GM12878 (cell line): Measurements from ENCODE around the gene ADAMTS5. TPM values are rescaled to one million over a fixed set of nuclear protein-coding genes. Genes with fewer than 3 reads are reported as not detected.

ENCODE experiments used
- ATAC-seq: fragments of 200-7000 bp; cut with Tn5 transposase; 3 replicates; pipeline ENCODE4 v1.9.1; 2020; ENCODE audit warnings: mild to moderate bottlenecking, moderate library complexity
- BruUV-seq: library from RNA; stranded (reverse); fragments of 400-500 nt; replicated peaks from 2 replicates; lab custom pipeline; 2021; lab: Mats Ljungman, UMichigan
- CTCF ChIA-PET: fragments of 300-600 bp; sonication (Branson Sonifier 250); formaldehyde crosslinking; extraction: SDS; loops from one replicate; lab custom pipeline; 2021; ENCODE audit warnings: inconsistent platforms; lab: Yijun Ruan, JAX
- POLR2A ChIA-PET: fragments of 350-600 bp; formaldehyde crosslinking; extraction: SDS; loops from one replicate; lab custom pipeline; 2021; ENCODE audit warnings: inconsistent platforms; lab: Charles Lee
- RAD21 ChIA-PET: fragments of 300-600 bp; sonication (Branson Sonifier 250); formaldehyde crosslinking; loops from one replicate; lab custom pipeline; 2023; ENCODE audit warnings: antibody characterized with exemption; ENCODE audit not compliant: unreplicated experiment; lab: Charles Lee
- SMC1A ChIA-PET: fragments of 300-600 bp; sonication (Branson Sonifier 250); formaldehyde crosslinking; loops from one replicate; lab custom pipeline; 2023; ENCODE audit not compliant: unreplicated experiment, uncharacterized antibody; lab: Charles Lee
- DNase-seq: peaks from one replicate; pipeline ENCODE4 v3.0.0-alpha.2; 2011; ENCODE audit warnings: low read depth, low spot score
- FAIRE-seq: peaks from 3 replicates; lab custom pipeline; 2011; peaks lifted over from hg19 to GRCh38; lab: Jason Lieb, UNC
- H2AFZ ChIP-seq: 2 replicates; pipeline ENCODE4 v1.6.0; 2011; ENCODE audit warnings: low read depth, low read length, control low read depth; ENCODE audit not compliant: control insufficient read depth
- H3K27ac ChIP-seq: 2 replicates; pipeline ENCODE4 v1.5.1; 2011; ENCODE audit warnings: control low read depth; ENCODE audit not compliant: control insufficient read depth, insufficient read depth
- H3K27me3 ChIP-seq, 2 experiments: replicated peaks in 1 of 2; 2 replicates each; pipeline versions ENCODE4 v1.6.0 to v1.6.1; 2011; ENCODE audit warnings: low read length in 1 of 2; ENCODE audit not compliant: control insufficient read depth in 2 of 2, insufficient read depth in 2 of 2
- H3K36me3 ChIP-seq, 2 experiments: 2 replicates each; pipeline ENCODE4 v1.5.1; 2011; ENCODE audit warnings: low read length in 1 of 2; ENCODE audit not compliant: control insufficient read depth in 2 of 2, insufficient read depth in 2 of 2
- H3K4me1 ChIP-seq: 2 replicates; pipeline ENCODE4 v1.6.1; 2011; ENCODE audit warnings: mild to moderate bottlenecking, low read length, moderate library complexity, mixed read lengths; ENCODE audit not compliant: control insufficient read depth, insufficient read depth
- H3K4me2 ChIP-seq: 2 replicates; pipeline ENCODE4 v1.6.0; 2011; ENCODE audit warnings: control low read depth; ENCODE audit not compliant: control insufficient read depth, insufficient read depth
- H3K4me3 ChIP-seq: fragments of 200-600 bp; sonication (generic); 2 replicates; pipeline ENCODE4 v1.5.1; 2016
- H3K79me2 ChIP-seq: 2 replicates; pipeline ENCODE4 v1.6.0; 2011; ENCODE audit warnings: low read length; ENCODE audit not compliant: control insufficient read depth, insufficient read depth
- H3K9ac ChIP-seq: 2 replicates; pipeline ENCODE4 v1.8.0; 2011; ENCODE audit warnings: low read length, control low read depth, mixed read lengths; ENCODE audit not compliant: control insufficient read depth, insufficient read depth
- H3K9me3 ChIP-seq: replicated peaks from 3 replicates; pipeline ENCODE4 v1.5.1; 2011; ENCODE audit warnings: mild to moderate bottlenecking, low read length; ENCODE audit not compliant: control insufficient read depth, insufficient read depth
- H4K20me1 ChIP-seq: 2 replicates; pipeline ENCODE4 v1.6.0; 2011; ENCODE audit not compliant: control insufficient read depth, insufficient read depth
- BCL3 ChIP-seq: IDR thresholded peaks from 2 replicates; pipeline ENCODE4 v1.6.1; 2011; ENCODE audit warnings: borderline replicate concordance, low read depth, mild to moderate bottlenecking, moderate library complexity, low read length; ENCODE audit not compliant: insufficient read depth, poor library complexity, severe bottlenecking
- CBX3 ChIP-seq: fragments of 200-600 bp; sonication (generic); IDR thresholded peaks from 2 replicates; pipeline ENCODE4 v1.6.1; 2016; ENCODE audit warnings: low read depth, borderline replicate concordance
- E2F4 ChIP-seq: IDR thresholded peaks from 2 replicates; pipeline ENCODE4 v1.6.1; 2012; ENCODE audit warnings: low read depth, low read length, improper control_type of control experiment
- HSF1 ChIP-seq: fragments of 150-350 bp; IDR thresholded peaks from 2 replicates; pipeline ENCODE4 v1.6.1; 2014; ENCODE audit warnings: mild to moderate bottlenecking, low read depth, low read length
- KLF5 ChIP-seq: fragments of 450-650 bp; IDR thresholded peaks from 2 replicates; pipeline ENCODE4 v1.6.1; 2014; ENCODE audit warnings: mild to moderate bottlenecking; ENCODE audit not compliant: partially characterized antibody
- LARP7 ChIP-seq: fragments of 450-650 bp; IDR thresholded peaks from 2 replicates; pipeline ENCODE4 v1.6.1; 2017; ENCODE audit warnings: mild to moderate bottlenecking
- MYB ChIP-seq: fragments of 150-350 bp; IDR thresholded peaks from 2 replicates; pipeline ENCODE4 v1.6.1; 2014; ENCODE audit warnings: mild to moderate bottlenecking, low read depth, low read length, borderline replicate concordance
- NR2C1 ChIP-seq: fragments of 450-650 bp; IDR thresholded peaks from 2 replicates; pipeline ENCODE4 v1.6.1; 2017; ENCODE audit warnings: antibody characterized with exemption, mild to moderate bottlenecking, moderate library complexity
- PKNOX1 ChIP-seq: fragments of 450-650 bp; IDR thresholded peaks from 2 replicates; pipeline ENCODE4 v1.6.1; 2016; ENCODE audit warnings: mild to moderate bottlenecking
- SMAD1 ChIP-seq: fragments of 450-650 bp; IDR thresholded peaks from 2 replicates; pipeline ENCODE4 v1.6.1; 2018; ENCODE audit warnings: mild to moderate bottlenecking, low read depth; ENCODE audit not compliant: partially characterized antibody
- SRF ChIP-seq, 2 experiments: IDR thresholded peaks; 2 replicates each; pipeline ENCODE4 v1.6.1; 2011; ENCODE audit warnings: low read depth in 2 of 2, low read length in 2 of 2, mild to moderate bottlenecking in 1 of 2, moderate library complexity in 1 of 2
- TAF1 ChIP-seq: IDR thresholded peaks from 2 replicates; pipeline ENCODE4 v1.6.1; 2011; ENCODE audit warnings: mild to moderate bottlenecking, low read depth, low read length, borderline replicate concordance
- TARDBP ChIP-seq: IDR thresholded peaks from 2 replicates; pipeline ENCODE4 v1.6.1; 2016; ENCODE audit warnings: borderline replicate concordance
- ZBED1 ChIP-seq: IDR thresholded peaks from 2 replicates; pipeline ENCODE4 v1.6.1; 2016; ENCODE audit warnings: borderline replicate concordance
- ZNF384 ChIP-seq: IDR thresholded peaks from 2 replicates; pipeline ENCODE4 v1.6.1; 2012; ENCODE audit warnings: low read depth, mild to moderate bottlenecking, low read length, improper control_type of control experiment, borderline replicate concordance
- WGBS: methylation state at CpG from one replicate; pipeline ENCODE4 v1.1.6; 2016; ENCODE audit warnings: low lambda C conversion rate; ENCODE audit not compliant: insufficient replicate concordance, insufficient coverage; ENCODE audit errors: missing lambda C conversion rate; 5-methylcytosine and 5-hydroxymethylcytosine counted together
- in situ Hi-C: fragments of 300-500 bp; cut with MboI; formaldehyde crosslinking; loops from 9 replicates; pipeline ENCODE4 v1.14.3; 2018; ENCODE audit warnings: mixed read lengths
- intact Hi-C: fragments of 100-400 bp; cut with micrococcal nuclease; formaldehyde crosslinking; loops from one replicate; pipeline ENCODE4 v1.14.2; 2022; ENCODE audit not compliant: unreplicated experiment
- polyA plus RNA-seq, 11 experiments: library from polyadenylated mRNA; depleted of rRNA in 4 of 11; unstranded in 6 of 11; stranded (reverse) in 5 of 11; fragments of >200 nt; fragmentation: Nextera tagmentation in 4 of 11; fragmentation: Illumina TruSeq in 1 of 11; extraction: Ambion mirVana in 4 of 11; extraction: Trizol in 1 of 11; gene quantifications; 1 replicate in 1 of 11; 2 replicates in 10 of 11; pipeline versions ENCODE4 v1.2.1 to v1.2.3, GENCODE V29; 2011 to 2016; ENCODE audit warnings: inconsistent platforms in 2 of 11, missing spikeins in 2 of 11, low read depth in 1 of 11
- total RNA-seq, 4 experiments: library from RNA; depleted of rRNA in 3 of 4; stranded (reverse); fragments of >200 nt in 3 of 4; fragmentation: Illumina TruSeq in 1 of 4; extraction: Trizol in 1 of 4; gene quantifications; 2 replicates each; pipeline versions ENCODE4 v1.2.1 to v1.2.3, GENCODE V29; 2013 to 2021

ADAMTS5 gene
- total and polyA plus RNA-seq, 10 of the 15 experiments (the other 5 are each of a cell fraction or from before 2014, with no cell fraction given), result not detected

- BruUV-seq, result no TSS peak
- POLR2A ChIA-PET, result no interaction called here
- H3K79me2 ChIP-seq, result no peaks in the 10 kb centered on the region
- no peak overlapping the region for H3K4me2 ChIP-seq
- H3K9me3 ChIP-seq, result no peaks in the 10 kb centered on the region
- no peak overlapping the region for H3K27ac ChIP-seq
- H3K4me1 ChIP-seq, result no peaks in the 10 kb centered on the region
- 14% methylated on average over 1 of the region's 1 CpG for WGBS
- H3K9ac ChIP-seq, result no peak overlapping the region
- no peak overlapping the region for H3K4me3 ChIP-seq
- intact Hi-C loops (no loop called here), in situ Hi-C loops (no loop called here)
- no peaks in the 10 kb centered on the region for H3K27me3 ChIP-seq
- DNase-seq (no peak), ATAC-seq (no peak), FAIRE-seq (no peak)
- no peaks in the 10 kb centered on the region for H3K36me3 ChIP-seq
- no peak for TF ChIP-seq ZBED1
- TF ChIP-seq SRF (IDR thresholded peaks at IDR 0.05; ENCODE audit: low read depth in 2 of 2, low read length in 2 of 2), result no peak
- TF ChIP-seq PKNOX1, result no peak
- no peak for TF ChIP-seq NR2C1
- no peak for TF ChIP-seq KLF5
- no peak for TF ChIP-seq ZNF384
- no peak for TF ChIP-seq HSF1
- TF ChIP-seq E2F4, result no peak
- TF ChIP-seq TARDBP, result no peak
- no peak for TF ChIP-seq LARP7
- TF ChIP-seq MYB, result no peak
- no peak for TF ChIP-seq SMAD1
- no peak for TF ChIP-seq CBX3
- TF ChIP-seq BCL3, result no peak
- TF ChIP-seq TAF1, result no peak
- no peaks in the 10 kb centered on the region for H4K20me1 ChIP-seq
- SMC1A ChIA-PET, result interaction anchor here (1.2 kb wide), 1 partner anchor 9 kb away, joined by 3 read pairs; no protein-coding TSS in a partner anchor
- CTCF ChIA-PET, result no interaction called here
- RAD21 ChIA-PET, result no interaction called here
- no peak overlapping the region for H2AFZ ChIP-seq
Measured at GRCh38 chr21:26941421-26941820, 25.5 kb downstream of the ADAMTS5 start.
